ENCODE results near the gene DEPP1.

GRCh38 chr10:44937196-44938005 is 41.2 kb downstream of the DEPP1 start:
- TF ChIP-seq CTCF (conservative IDR thresholded peaks at IDR 0.05; ENCODE audit: low read length) (no peak), EZH2phosphoT487 (IDR thresholded peaks at IDR 0.05; ENCODE audit: borderline replicate concordance) (no peak)
